Fibroblast of villous mesenchyme (primary cell): ENCODE results near the gene COL4A1. TPM values are rescaled to one million over a fixed set of nuclear protein-coding genes. Genes with fewer than 3 reads are reported as not detected.

Experiments
- DNase-seq: peaks from one replicate; pipeline ENCODE4 v3.0.0-alpha.2; 2010; ENCODE audit warnings: low read depth
- H3K4me3 ChIP-seq: 2 replicates; pipeline ENCODE4 v1.5.1; 2011; ENCODE audit warnings: low read depth, mild to moderate bottlenecking, low read length
- total RNA-seq: library from RNA; depleted of rRNA; stranded (reverse); fragments of >200 nt; gene quantifications from 2 replicates; pipeline ENCODE4 v1.2.3, GENCODE V29; 2012
- TF ChIP-seq, protein P1 (sequence below): IDR thresholded peaks from 2 replicates; pipeline ENCODE4 v1.5.1; 2012; ENCODE audit warnings: low read depth, mild to moderate bottlenecking, low read length; ENCODE audit not compliant: insufficient read depth

Gene COL4A1
- total RNA-seq, 1 donor = 1,391 TPM

DNA sequence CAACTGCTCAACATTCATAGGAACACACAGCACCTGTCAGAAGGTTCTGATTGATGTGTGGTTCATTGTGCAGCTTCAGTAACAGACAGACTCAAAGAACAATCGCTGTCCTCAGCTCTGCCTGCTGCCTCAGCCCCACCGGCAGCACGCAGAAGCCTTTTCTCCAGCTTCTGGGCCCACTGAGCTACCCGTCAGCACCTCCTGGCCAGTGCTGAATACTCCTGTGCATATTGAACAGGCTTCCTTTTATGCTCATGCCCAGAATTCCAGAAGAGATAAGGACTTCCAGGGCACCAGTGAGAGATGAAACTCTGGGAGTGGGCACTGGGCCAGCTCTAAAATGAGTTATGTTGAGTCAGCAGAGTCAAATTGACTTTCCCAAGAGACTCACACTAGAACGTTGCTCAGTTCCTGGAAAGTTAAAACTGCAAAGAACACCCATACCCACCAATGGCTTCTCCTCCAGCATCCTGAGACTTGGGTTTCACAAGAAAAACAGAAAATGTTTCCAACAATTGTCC lies 119.3 kb downstream of the COL4A1 start:
- H3K4me3 ChIP-seq = no peak overlapping the region
- peak; percentile 96 for DNase-seq
- TF ChIP-seq, protein P1, sequence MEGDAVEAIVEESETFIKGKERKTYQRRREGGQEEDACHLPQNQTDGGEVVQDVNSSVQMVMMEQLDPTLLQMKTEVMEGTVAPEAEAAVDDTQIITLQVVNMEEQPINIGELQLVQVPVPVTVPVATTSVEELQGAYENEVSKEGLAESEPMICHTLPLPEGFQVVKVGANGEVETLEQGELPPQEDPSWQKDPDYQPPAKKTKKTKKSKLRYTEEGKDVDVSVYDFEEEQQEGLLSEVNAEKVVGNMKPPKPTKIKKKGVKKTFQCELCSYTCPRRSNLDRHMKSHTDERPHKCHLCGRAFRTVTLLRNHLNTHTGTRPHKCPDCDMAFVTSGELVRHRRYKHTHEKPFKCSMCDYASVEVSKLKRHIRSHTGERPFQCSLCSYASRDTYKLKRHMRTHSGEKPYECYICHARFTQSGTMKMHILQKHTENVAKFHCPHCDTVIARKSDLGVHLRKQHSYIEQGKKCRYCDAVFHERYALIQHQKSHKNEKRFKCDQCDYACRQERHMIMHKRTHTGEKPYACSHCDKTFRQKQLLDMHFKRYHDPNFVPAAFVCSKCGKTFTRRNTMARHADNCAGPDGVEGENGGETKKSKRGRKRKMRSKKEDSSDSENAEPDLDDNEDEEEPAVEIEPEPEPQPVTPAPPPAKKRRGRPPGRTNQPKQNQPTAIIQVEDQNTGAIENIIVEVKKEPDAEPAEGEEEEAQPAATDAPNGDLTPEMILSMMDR = no peak

DNA sequence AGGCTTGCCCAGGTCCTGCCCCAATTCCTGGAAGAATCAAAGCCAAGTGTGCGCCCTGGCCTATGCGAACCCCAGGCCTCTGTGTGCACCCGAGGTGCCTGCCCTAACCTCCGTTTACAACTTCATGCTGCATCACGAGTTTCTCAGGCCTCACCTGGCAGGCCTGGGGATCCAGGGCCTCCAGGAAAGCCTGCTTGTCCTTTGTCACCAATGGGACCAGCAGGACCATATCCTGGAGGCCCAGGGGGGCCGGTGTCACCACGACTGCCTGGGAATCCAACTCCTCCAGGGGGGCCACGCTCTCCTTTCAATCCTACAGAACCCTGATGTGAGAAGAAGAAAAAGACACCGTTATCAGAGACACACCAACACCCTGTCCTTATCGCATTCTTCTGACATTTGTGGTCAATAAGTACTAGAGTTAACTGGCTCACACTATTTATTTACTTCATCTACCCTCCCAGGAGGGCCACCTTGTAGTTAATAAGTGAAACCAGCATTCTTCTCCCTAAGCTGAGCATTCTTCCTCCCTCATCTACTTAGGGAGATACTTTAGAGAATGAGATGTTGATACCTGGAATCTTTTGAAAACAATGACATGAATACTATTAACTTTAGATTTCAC lies 120.6 kb downstream of the COL4A1 start:
- DNase-seq = peak; percentile 46

GRCh38 chr13:110185696-110186095 lies 121.3 kb downstream of the COL4A1 start:
- TF ChIP-seq, protein P1 = no peak
- H3K4me3 ChIP-seq = no peak overlapping the region
- peak; percentile 74 for DNase-seq

More for the DNA sequence above, 120.6 kb downstream of the COL4A1 start:
- no peak overlapping the region for H3K4me3 ChIP-seq
- TF ChIP-seq, protein P1 = no peak

- TF ChIP-seq, protein P1 = no peak
- no peak for DNase-seq
- no peak overlapping the region for H3K4me3 ChIP-seq
These were observed 123.0 kb downstream of the COL4A1 start for GRCh38 chr13:110183910-110184309.

DNA sequence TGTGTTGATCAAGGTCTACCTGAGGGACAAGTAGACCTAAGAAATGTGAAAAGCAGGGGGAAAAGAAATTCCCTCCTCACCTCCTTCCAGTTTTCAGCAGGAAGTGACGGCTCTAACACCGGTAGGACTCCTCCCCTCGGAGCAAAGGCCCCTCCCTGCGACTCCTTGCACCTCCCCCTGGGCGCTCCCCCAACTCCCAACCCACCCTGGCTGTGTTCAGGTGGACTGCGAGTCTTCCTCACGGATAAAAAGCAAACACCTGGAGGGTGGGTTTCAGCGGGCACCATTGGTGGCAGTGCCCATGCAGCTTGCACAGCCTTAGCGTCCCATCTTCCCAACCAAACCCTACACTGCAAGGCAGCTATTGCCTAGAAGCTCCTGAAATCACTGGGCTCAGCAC lies 124.5 kb downstream of the COL4A1 start:
- H3K4me3 ChIP-seq = no peak overlapping the region
- no peak for DNase-seq
- TF ChIP-seq, protein P1 = no peak

- no peak overlapping the region for H3K4me3 ChIP-seq
- DNase-seq = no peak
- TF ChIP-seq, protein P1 = no peak
These were observed 125.0 kb downstream of the COL4A1 start for GRCh38 chr13:110182003-110182402.

DNA sequence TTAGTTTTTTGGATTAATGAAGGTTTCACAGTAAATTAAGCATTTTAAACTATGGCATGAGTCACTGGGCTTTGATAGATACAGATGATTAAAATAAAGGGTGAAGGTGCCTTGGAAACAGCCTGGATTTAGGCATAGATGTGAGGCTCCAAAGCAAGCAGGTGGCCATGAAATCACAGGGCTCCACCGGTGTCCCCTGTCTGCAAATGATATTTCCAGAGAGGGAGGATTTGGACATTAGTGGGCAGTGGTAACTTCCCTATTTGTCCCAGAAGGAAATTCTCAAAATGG lies 127.2 kb downstream of the COL4A1 start:
- no peak for DNase-seq
- H3K4me3 ChIP-seq = no peak overlapping the region
- TF ChIP-seq, protein P1 = no peak
